Measurements from ENCODE around the gene JAM2. TPM values are rescaled to one million over a fixed set of nuclear protein-coding genes. Genes with fewer than 3 reads are reported as not detected.

JAM2 gene
- total and polyA plus RNA-seq, 2 of the 4 experiments (the other 2 are of a cell fraction), result 0.72 to 2.1 TPM

GRCh38 chr21:25643486-25643885, 4.4 kb downstream of the JAM2 start:
- no peaks in the 10 kb centered on the region for H3K9me3 ChIP-seq (ENCODE audit: control insufficient read depth, insufficient read depth, low read length)
- H3K23ac ChIP-seq (ENCODE audit: low read depth, low read length), result no peak overlapping the region
- intact Hi-C loops (cut with micrococcal nuclease) (no loop called here), dilution Hi-C loops (cut with HindIII; ENCODE audit: low sequenced_read_pairs, unreplicated experiment) (no loop called here), in situ Hi-C loops (cut with MboI; ENCODE audit: low sequenced_read_pairs) (no loop called here)
- H3K36me3 ChIP-seq (ENCODE audit: control insufficient read depth, insufficient read depth, low read length), result no peaks in the 10 kb centered on the region
- H3K9ac ChIP-seq (ENCODE audit: low read depth, low read length), result no peak overlapping the region
- H3K4me3 ChIP-seq (ENCODE audit: insufficient read depth, low read depth, low read length), result no peak overlapping the region
- H2BK5ac ChIP-seq (ENCODE audit: low read depth, low read length, poor library complexity, severe bottlenecking), result no peak overlapping the region
- H2AK5ac ChIP-seq (ENCODE audit: low read depth, low read length), result no peak overlapping the region
- no peak overlapping the region for H2BK120ac ChIP-seq (ENCODE audit: low read depth, low read length)
- no peak for TF ChIP-seq MAFK (IDR thresholded peaks at IDR 0.05; ENCODE audit: low read depth, low read length)
- no peak for TF ChIP-seq BHLHE40 (IDR thresholded peaks at IDR 0.05; ENCODE audit: low read depth, low read length)
- TF ChIP-seq, protein P1, sequence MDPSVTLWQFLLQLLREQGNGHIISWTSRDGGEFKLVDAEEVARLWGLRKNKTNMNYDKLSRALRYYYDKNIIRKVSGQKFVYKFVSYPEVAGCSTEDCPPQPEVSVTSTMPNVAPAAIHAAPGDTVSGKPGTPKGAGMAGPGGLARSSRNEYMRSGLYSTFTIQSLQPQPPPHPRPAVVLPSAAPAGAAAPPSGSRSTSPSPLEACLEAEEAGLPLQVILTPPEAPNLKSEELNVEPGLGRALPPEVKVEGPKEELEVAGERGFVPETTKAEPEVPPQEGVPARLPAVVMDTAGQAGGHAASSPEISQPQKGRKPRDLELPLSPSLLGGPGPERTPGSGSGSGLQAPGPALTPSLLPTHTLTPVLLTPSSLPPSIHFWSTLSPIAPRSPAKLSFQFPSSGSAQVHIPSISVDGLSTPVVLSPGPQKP (IDR thresholded peaks at IDR 0.05; ENCODE audit: borderline replicate concordance, low read depth, low read length), result no peak
- no peak for TF ChIP-seq CEBPB (IDR thresholded peaks at IDR 0.05; ENCODE audit: low read depth, low read length)
- no peak for TF ChIP-seq SMC3 (IDR thresholded peaks at IDR 0.05; ENCODE audit: low read depth, low read length)
- ChIA-PET CTCF (no interaction called here), POLR2A (ENCODE audit: unreplicated experiment) (no interaction called here)
- no peak overlapping the region for H4K8ac ChIP-seq (ENCODE audit: low read depth in 2 of 2, low read length in 2 of 2)
- H2AFZ ChIP-seq (replicated peaks; ENCODE audit: low read length, poor library complexity), result no peak overlapping the region
- no peak overlapping the region for H2BK15ac ChIP-seq (ENCODE audit: low read depth, low read length)
- H2BK20ac ChIP-seq (ENCODE audit: low read depth, low read length), result no peak overlapping the region
- DNase-seq (no peak), ATAC-seq (ENCODE audit: low read depth) (no peak)
- H3K79me1 ChIP-seq (ENCODE audit: low read depth in 1 of 2, low read length in 2 of 2), result no peaks in the 10 kb centered on the region
- H3K9me1 ChIP-seq (ENCODE audit: insufficient read depth, low read length), result no peaks in the 10 kb centered on the region
- no peak overlapping the region for H3K27ac ChIP-seq (ENCODE audit: insufficient read depth, low read length)
- H3K27me3 ChIP-seq (ENCODE audit: control insufficient read depth, insufficient read depth, low read length), result peaks cover 10% of the 10 kb centered on the region
- H4K20me1 ChIP-seq (ENCODE audit: insufficient read depth, low read length), result no peaks in the 10 kb centered on the region
- H3K4me2 ChIP-seq (ENCODE audit: low read depth, low read length), result no peak overlapping the region
- H3K56ac ChIP-seq (ENCODE audit: extremely low read depth, insufficient read depth, low read length), result no peak overlapping the region
- WGBS, 2 experiments (ENCODE audit: extremely low coverage in 2 of 2, insufficient read length in 1 of 2), result no CpG with 5 or more reads among the region's 4 CpGs
- H3K14ac ChIP-seq (replicated peaks; ENCODE audit: low read depth, low read length), result no peak overlapping the region
- H3K4ac ChIP-seq (ENCODE audit: low read depth, low read length), result no peak overlapping the region
- H4K5ac ChIP-seq (ENCODE audit: low read depth, low read length), result no peak overlapping the region
- H2AK9ac ChIP-seq (replicated peaks; ENCODE audit: low read depth, low read length, poor library complexity), result no peak overlapping the region
- H4K91ac ChIP-seq (ENCODE audit: insufficient read depth, low read depth, low read length), result no peak overlapping the region
- no peak overlapping the region for H3K18ac ChIP-seq (ENCODE audit: low read depth, low read length)
- BruUV-seq (replicated peaks), result no TSS peak
- H3K4me1 ChIP-seq (ENCODE audit: control insufficient read depth, insufficient read depth, low read length), result no peaks in the 10 kb centered on the region
